ENCODE measurements around the gene HLA-E.
"Not testable (repeated sequence)": the region's sequence is repeated elsewhere in the genome, so short reads cannot be mapped to it uniquely, and the experiment has no call there.

The HLA-E gene
- total RNA-seq = 1,732 to 1,980 (median 1,956) reads per million in 4 donors

GRCh38 chr6:30489081-30490025, at the start of gene HLA-E:
Gene HLA-E, plus strand, starts transcription at chr6:30489509. Its CDS starts 23 bp downstream, at chr6:30489532.
- DNase-seq = peak; percentile 71 to 99 (median 87)

DNA sequence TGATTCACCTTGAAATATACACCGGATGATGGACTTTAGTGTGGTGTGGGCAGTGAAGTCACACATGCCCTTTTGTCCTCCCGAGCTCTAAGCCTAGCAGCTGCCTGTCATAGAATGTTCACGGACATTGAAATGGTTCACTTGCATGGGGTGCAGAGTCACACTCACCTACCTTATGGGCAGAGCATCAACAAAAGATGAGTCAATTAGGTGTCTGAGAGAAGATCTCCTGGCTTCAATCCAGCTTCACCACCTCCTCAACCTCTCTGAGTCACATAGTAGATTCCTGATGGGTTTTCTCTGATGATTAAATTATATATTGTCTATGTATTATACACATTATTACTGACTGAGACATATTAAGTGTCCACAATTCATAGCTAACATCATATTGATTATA, 48.1 kb upstream of the HLA-E start:
- DNase-seq = no peak

GRCh38 chr6:30443657-30444450, 45.5 kb upstream of the HLA-E start:
- DNase-seq = no peak

DNA sequence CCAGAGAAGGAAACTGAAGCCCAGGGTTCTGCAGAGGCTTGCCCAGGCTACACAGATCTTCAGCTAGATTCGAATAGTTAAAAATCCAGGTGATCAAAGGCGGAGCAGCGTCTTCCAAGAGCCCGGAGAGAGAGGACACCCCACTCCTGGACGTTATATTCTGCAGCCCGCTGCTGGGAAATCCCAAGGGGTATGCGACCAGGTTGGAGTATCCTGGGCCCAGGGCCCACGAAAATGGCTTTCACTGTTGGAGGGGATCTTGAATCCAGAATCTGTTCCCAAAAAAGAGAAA, 44.9 kb upstream of the HLA-E start:
- no peak for DNase-seq

DNA sequence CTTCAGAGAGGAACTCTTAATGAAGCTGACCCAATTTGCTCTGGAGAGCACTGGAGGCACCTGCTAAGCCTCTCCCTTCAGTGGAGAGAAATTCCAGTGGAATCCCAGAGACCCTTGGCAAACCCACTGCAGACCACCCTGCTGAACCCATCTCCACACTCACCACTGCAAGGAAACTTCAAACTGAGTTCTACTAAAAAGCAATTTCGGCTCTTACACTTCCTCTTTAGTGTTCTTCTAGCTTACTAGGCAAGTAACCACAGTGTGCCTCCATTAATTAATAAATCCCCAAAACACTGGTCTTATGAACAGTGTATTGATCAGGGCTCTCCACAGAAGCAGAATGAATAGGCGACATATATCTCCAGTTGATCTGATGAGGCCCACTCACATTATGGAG, 43.0 kb upstream of the HLA-E start:
- DNase-seq = no peak

- no peak for DNase-seq
Observed at GRCh38 chr6:30447237-30447636, 42.1 kb upstream of the HLA-E start.

DNA sequence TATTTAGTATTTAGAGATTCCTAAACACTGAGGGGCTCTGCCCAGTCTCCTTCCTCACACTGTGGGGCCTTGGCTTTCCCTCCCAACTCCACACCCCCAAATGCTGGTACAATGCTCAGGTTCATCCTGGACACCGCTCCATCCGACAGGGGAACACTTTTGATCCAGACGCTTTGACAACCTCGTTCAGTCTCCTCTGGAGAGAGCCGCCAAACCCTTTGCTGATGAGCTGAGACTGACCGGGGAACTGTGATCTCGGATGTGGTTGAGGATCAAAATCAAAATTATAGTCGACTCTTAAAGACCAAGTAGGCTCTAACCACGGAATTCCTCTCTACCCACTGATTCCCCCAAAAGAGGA, 38.8 kb upstream of the HLA-E start:
- DNase-seq = no peak

- peak; percentile 23 to 84 (median 50) for DNase-seq
Observed at GRCh38 chr6:30450909-30451841, 38.1 kb upstream of the HLA-E start.

GRCh38 chr6:30452736-30453507, 36.4 kb upstream of the HLA-E start:
- DNase-seq = no peak

DNA sequence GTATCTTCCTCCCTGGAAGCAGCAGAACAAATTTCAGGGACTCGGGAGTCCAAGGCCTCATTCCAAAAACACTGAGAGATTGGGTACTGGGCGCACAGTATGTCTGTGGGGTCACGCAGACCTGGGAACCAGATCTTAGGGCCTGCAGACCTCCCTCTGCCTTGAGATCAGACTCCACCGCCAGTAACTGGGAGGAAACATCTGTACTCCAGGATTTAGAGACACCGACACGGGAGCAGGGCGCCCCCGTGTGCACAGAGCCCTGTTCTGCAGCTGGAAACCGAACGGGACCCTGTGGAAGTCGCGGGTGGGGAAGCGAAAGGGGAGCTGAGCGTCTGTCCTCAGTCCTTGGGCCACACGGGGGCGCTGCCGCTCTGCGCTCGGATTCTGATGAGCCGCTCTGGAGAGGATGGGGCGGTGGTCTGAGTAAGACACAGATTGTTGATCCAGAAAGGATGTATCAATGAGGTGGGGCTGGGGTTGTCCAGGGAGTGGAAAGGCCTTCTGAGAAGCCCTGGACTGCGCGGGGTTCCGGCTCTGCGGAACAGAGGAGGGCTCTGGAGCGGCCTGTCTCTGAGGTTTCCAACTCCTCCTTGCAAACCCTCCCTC, 35.7 kb upstream of the HLA-E start:
- DNase-seq = peak; percentile 66 to 80 (median 79)

DNA sequence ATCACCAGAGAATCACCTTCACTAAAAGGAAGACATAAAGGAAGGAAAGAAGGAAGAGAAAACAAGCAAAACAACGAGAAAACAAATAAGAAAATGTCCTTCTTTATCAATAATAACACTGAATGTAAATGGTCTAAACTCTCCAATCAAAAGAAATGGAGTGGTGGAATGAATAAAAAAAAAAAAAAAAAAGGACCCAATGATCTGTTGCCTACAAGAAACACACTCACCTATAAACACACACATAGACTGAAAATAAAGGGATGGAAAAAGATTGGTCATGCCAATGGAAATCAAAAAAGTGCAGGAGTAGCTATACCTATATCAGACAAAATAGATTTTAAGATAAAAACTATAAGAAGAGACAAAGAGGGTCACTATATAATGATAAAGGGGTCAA, 30.2 kb upstream of the HLA-E start:
- DNase-seq = no peak

DNA sequence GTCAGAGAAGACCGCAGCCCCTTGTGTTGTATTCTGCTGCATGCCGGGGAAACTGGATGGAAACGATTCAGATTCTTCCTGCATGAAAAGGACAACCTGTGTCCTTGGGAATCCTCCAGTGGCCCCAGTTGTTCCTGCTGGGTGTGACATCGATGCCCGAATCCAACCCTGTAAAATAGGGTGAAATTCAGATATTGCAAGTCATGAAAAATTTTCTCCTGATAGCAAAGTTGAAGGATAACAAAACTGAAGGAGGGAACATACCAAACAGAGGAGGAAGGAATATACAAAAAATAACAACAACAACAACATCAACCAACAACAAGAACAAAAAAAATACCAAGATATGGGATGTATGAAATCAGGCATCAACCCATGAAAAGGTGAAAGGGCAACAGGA, 28.3 kb upstream of the HLA-E start:
- no peak for DNase-seq

- DNase-seq = no peak
Observed at GRCh38 chr6:30462482-30462881, 26.8 kb upstream of the HLA-E start.

- DNase-seq = no peak
Observed at GRCh38 chr6:30463242-30463641, 26.1 kb upstream of the HLA-E start.

DNA sequence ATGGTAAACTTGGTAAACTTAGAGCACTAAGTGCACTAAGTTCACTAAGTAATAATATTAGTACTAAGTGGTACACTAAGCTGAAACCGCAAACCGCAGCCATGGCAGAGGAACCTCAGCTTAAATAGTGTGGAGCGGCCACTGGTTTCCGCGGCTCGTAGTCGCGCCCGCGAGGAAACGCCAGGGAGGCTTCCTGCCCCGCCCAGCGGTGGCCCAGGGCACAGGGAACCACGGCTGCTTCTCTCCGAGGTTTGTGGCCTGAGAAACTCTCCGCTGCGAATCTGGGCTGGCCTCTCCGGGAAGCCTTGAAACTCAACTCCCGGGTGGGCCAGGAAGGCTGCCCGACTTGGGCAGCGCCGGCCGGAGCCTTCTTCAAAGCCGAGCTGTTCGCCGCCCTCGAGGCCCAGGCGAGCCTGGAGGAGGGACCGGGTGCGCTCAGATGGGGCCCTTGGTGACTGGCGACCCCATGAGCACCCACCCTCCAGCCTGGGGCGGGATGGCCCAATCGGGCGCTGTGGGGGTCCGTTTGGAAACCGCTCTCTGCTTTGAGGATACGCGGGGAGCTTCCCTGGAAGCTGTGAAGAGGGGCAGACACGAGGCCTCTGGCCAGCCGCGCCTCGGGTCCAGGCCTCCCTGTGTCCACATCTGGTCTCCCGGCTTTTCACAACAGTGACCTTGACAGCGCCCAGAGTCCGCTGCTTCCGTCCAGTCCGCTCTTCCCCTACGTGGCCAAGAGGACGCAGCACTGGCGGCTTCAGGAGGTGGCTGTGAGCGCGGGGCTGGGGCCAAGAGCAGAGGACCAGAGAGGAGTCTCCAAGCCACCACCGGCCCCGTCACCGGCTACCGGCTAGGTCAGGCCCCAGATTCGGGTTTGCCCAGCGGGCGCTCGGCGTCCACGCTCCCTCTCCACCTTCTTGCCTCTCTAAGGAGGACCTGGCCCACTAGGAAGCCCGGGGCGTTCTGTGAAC, 25.4 kb upstream of the HLA-E start:
- DNase-seq = peak; percentile 58 to 80 (median 60)

- no peak for DNase-seq
Observed at GRCh38 chr6:30465595-30466306, 23.6 kb upstream of the HLA-E start.

GRCh38 chr6:30470968-30471367, 18.3 kb upstream of the HLA-E start:
- DNase-seq = no peak

DNA sequence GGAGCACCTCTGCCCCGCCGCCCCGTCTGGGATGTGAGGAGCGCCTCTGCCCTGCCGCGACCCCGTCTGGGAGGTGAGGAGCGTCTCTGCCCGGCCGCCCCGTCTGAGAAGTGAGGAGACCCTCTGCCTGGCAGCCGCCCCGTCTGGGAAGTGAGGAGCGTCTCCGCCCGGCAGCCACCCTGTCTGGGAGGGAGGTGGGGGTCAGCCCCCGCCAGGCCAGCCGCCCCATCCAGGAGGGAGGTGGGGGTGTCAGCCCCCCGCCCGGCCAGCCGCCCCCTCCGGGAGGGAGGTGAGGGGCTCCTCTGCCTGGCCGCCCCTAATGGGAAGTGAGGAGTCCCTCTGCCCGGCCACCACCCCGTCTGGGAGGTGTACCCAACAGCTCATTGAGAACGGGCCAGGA, 14.2 kb upstream of the HLA-E start:
- DNase-seq = not testable (repeated sequence)

GRCh38 chr6:30480536-30481156, 8.7 kb upstream of the HLA-E start:
- peak; percentile 47 to 72 (median 61) for DNase-seq
